IPS DF 6.9 (cell line): ENCODE data around the gene PKIB.

ENCODE experiments used
- DNase-seq: peaks from one replicate; pipeline ENCODE4 v3.0.0-alpha.2; 2013; ENCODE audit warnings: low read depth, low spot score
- H3K27ac ChIP-seq: one replicate; pipeline ENCODE4 v1.5.1; 2013; ENCODE audit warnings: low read length, control low read depth
- H3K27me3 ChIP-seq: 2 replicates; pipeline ENCODE4 v1.6.1; 2013; ENCODE audit warnings: mild to moderate bottlenecking, low read length; ENCODE audit not compliant: control insufficient read depth, insufficient read depth
- H3K36me3 ChIP-seq: 2 replicates; pipeline ENCODE4 v1.6.1; 2013; ENCODE audit warnings: low read length; ENCODE audit not compliant: control insufficient read depth, insufficient read depth
- H3K4me1 ChIP-seq: 2 replicates; pipeline ENCODE4 v1.6.1; 2013; ENCODE audit warnings: low read length; ENCODE audit not compliant: control insufficient read depth, insufficient read depth
- H3K4me3 ChIP-seq: 2 replicates; pipeline ENCODE4 v1.5.1; 2013; ENCODE audit warnings: mild to moderate bottlenecking, low read length
- H3K9me3 ChIP-seq: 2 replicates; pipeline ENCODE4 v1.6.1; 2013; ENCODE audit warnings: low read length, inconsistent platforms; ENCODE audit not compliant: control insufficient read depth, insufficient read depth
- WGBS: extraction: QIAGEN DNeasy Blood & Tissue Kit; methylation state at CpG from one replicate; pipeline ENCODE4 v1.1.7; 2013; ENCODE audit warnings: mixed read lengths, missing lambda C conversion rate; ENCODE audit not compliant: insufficient read length, insufficient coverage; 5-methylcytosine and 5-hydroxymethylcytosine counted together

The PKIB gene, protein sequence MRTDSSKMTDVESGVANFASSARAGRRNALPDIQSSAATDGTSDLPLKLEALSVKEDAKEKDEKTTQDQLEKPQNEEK

DNA sequence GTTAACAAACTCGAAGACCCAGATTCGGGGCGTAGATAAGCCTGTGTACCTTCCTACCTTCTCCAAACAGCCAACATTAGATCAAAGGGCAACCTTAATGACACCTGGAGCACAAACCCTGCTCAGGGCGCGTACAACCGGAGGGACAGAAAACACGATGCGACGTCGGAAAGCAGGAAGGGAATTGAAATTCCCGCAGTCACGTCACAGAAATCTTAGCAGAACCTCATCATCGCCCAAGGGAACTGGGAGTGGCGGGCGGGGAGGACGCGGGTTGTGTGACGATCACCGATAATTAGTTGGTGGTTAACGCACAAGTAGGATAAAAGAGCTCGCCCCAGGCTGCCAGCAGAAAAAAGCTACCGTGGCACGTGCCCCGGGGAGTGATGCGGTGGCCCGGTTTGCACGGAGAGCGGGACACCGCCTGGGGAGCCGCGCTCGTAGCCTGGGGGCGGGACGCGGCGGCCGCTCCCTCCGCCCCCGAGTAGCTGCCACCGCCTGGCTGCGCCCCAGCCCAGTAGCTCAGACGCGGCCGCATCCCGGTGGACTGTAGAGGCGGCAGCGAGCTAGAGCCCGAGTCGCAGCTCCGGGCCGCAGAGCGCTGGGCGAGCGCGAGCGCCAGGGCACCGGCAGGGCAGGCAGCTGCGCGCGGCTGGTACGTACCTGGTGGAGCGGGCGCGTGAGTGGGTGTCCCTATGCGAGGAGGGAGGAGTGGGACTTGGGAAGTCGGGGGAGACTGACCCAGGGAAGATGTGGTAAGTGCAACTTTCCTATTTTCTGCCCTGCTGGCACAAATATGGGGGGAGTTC, at the start of gene PKIB:
Gene PKIB, plus strand, starts transcription at position 525 of the 809 bp plus-strand sequence. CDS start 107,390 bp downstream, outside the sequence.
- Histone ChIP-seq H3K27me3 (peaks cover 12% of the 10 kb centered on the region; the same call in 1 of the 2 replicates), H3K36me3 (no peaks in the 10 kb centered on the region), H3K4me1 (0 out of 2 replicates have a peak, but pooled peaks cover 1% of the 10 kb centered on the region), H3K4me3 (peak within 1 kb of the TSS; percentile 33; the same call in 1 of the 2 replicates), H3K9me3 (no peaks in the 10 kb centered on the region), H3K27ac (no peak within 1 kb of the TSS)
- DNase-seq = no peak
- WGBS = no CpG with 5 or more reads among the region's 66 CpGs

DNA sequence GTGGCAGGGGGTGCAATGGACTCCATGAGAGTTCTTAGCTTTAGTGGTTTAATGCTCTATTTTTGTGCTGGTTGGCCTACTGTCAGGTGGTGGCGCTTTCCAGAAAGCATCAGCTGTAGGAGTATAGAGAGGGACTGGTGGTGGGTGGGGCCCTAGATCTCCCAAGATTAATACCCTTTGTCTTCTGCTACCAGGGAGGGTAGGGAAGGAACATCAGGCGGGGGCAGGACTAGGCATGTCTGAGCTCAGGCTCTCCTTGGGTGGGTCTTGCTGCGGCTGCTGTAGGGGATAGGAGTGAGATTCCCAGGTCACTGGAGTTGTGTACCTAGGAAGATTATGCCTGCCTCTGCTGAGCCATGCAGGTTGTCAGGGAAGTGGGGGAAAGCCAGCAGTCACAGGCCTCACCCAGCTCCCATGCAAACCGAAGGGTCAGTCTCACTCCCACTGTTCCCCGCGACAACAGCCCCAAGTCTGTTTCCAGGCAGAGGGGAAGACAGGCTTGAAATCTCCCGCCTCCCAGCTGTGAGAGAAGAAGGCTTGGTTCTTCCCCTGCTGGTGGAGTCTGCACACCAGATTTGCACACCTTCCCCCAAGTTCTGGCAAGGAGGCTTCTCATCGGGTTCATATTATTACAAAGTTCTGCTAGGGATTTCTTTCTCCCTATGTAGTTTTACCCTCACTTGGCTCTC, 46.7 kb upstream of the PKIB start:
- DNase-seq = no peak
- WGBS = no CpG with 5 or more reads among the region's 8 CpGs
- H3K27me3 ChIP-seq = no peaks in the 10 kb centered on the region
- no peaks in the 10 kb centered on the region for H3K9me3 ChIP-seq
- no peak overlapping the region for H3K4me3 ChIP-seq
- H3K27ac ChIP-seq = no peak overlapping the region
- H3K36me3 ChIP-seq = no peaks in the 10 kb centered on the region
- H3K4me1 ChIP-seq = no peaks in the 10 kb centered on the region

DNA sequence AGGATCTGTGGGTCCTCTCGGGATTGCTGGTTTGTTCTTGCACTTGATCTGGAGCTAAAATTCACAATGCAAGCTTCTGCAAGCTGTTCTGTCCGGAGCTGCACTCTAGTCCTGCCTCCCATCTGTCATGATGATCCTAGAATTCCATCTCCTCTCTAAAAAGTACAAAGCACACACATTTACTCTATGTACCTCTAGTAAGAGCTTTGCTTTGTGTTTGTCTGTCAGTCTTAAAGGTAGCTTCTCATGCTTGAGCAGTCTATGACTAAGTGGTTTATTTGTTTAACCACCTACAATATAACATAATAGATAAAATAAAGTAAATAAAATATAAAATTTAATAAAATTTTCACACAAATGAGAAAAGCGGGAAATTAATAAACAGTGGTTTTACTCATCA, 46.0 kb upstream of the PKIB start:
- Histone ChIP-seq H3K36me3 (no peaks in the 10 kb centered on the region), H3K27ac (no peak overlapping the region), H3K9me3 (no peaks in the 10 kb centered on the region), H3K4me3 (no peak overlapping the region), H3K4me1 (no peaks in the 10 kb centered on the region), H3K27me3 (no peaks in the 10 kb centered on the region)
- WGBS = no CpG with 5 or more reads among the region's 3 CpGs
- no peak for DNase-seq

DNA sequence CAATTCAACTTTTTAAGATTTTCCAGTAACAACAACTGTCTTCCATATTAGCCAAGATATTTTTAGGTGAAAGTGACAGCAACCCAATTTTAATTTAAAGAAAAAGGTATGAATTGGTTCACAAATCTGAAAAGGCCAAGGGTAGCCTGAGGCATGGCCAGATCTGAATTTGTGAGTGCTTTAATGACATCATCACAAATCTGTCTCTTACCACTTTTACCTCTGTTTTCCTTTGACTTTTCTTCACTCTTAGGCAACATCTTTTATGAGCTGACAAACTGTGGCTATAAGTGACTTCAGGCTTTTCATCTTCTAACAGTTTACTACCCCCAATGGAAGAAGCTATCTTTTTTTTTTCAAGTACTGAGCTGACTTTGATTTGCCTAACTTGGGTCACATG, 44.5 kb upstream of the PKIB start:
- Histone ChIP-seq H3K4me1 (no peaks in the 10 kb centered on the region), H3K27ac (no peak overlapping the region), H3K36me3 (no peaks in the 10 kb centered on the region), H3K27me3 (no peaks in the 10 kb centered on the region), H3K9me3 (no peaks in the 10 kb centered on the region), H3K4me3 (no peak overlapping the region)
- DNase-seq = no peak

DNA sequence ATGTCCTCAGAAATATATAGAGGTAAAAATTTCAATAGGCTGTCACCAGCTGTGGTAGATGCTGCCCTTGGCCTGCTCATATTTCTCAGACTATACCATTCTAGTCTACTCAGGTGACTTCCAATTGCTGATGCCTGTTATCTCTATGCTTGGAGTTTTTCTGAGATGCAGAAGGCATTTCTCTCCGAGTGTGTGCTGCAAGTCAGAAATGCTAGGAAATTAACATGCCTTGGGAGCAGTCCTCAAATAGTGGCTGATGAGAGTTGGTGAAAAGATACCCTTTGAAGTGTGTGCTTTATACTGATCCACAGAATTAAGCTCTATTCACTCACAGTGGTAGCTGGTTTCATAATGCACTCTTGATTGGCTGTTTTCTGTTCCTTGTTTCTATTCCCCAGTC, 43.2 kb upstream of the PKIB start:
- H3K36me3 ChIP-seq = no peaks in the 10 kb centered on the region
- no CpG with 5 or more reads among the region's 1 CpG for WGBS
- DNase-seq = no peak
- no peaks in the 10 kb centered on the region for H3K9me3 ChIP-seq
- no peak overlapping the region for H3K4me3 ChIP-seq
- H3K27ac ChIP-seq = no peak overlapping the region
- no peaks in the 10 kb centered on the region for H3K4me1 ChIP-seq
- no peaks in the 10 kb centered on the region for H3K27me3 ChIP-seq

DNA sequence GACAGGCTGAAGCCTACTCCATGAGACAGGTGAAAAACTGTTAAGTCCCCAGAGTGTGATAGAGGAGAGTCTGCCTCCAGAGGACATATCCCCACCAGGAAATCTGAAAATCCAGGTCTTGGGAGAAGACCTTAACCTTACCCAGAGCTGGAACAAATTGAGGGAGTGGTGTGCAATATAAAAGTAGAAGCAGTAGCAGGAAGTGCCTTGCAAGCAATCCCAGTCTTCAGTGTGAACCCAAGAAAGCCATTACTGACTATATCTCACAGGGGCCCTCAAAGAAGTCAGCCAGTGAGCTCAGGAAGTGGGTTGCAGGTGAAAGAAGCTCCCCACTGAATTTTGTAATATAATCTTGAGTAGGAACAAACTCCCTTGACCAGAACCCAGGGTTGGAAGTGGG, 41.9 kb upstream of the PKIB start:
- Histone ChIP-seq H3K27ac (no peak overlapping the region), H3K27me3 (no peaks in the 10 kb centered on the region), H3K4me1 (no peaks in the 10 kb centered on the region), H3K36me3 (no peaks in the 10 kb centered on the region), H3K4me3 (no peak overlapping the region), H3K9me3 (no peaks in the 10 kb centered on the region)
- no peak for DNase-seq

DNA sequence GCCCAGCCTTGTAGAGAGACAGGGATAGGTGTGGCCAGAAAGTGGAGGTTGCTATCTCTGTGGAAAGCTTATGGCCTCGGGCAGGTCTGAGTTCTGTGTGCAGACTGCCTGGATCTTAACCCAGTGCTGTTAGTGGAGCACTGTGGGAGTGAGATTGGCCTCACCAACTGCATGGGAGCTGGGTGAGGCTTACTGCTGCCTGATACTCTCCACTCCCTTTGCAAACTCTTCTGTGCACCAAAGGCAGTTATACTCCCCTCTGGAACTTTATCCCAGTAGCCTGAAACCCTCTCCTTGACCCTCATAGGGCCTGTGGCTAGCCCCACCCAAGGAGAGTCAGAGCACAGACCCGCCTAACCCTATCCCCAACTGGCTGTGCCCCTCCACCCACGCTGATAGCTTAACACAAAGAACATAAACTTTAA, 41.4 kb upstream of the PKIB start:
- DNase-seq = no peak
- no peak overlapping the region for H3K27ac ChIP-seq
- H3K4me3 ChIP-seq = no peak overlapping the region
- H3K4me1 ChIP-seq = no peaks in the 10 kb centered on the region
- no peaks in the 10 kb centered on the region for H3K36me3 ChIP-seq
- H3K27me3 ChIP-seq = no peaks in the 10 kb centered on the region
- no CpG with 5 or more reads among the region's 3 CpGs for WGBS
- no peaks in the 10 kb centered on the region for H3K9me3 ChIP-seq

DNA sequence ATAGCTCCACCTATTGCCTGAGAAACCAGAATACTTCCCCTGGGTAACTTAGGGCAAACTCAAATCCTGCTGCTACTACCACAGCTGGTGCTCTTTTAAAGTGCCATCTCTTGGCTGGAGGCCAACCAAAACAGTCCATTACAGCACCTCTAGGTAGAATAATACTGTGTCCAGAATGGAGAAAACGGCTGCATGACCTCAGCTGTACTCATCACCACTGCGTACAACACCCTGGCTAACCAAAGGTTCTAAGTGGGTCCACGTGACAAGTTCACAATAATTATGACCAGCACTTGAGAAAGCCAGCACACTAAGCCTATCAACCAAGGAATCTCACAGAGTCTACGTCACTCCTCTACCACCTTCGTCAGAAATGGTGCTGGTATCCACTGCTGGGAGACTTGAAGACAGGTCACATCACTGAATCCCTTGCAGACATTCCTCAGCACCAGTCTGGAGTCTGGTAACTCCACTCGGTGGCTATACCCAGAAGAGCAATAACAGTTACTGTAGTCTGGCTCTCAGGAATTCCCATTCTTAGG, 40.9 kb upstream of the PKIB start:
- Histone ChIP-seq H3K9me3 (no peaks in the 10 kb centered on the region), H3K4me1 (no peaks in the 10 kb centered on the region), H3K27me3 (no peaks in the 10 kb centered on the region), H3K36me3 (no peaks in the 10 kb centered on the region), H3K4me3 (no peak overlapping the region), H3K27ac (no peak overlapping the region)
- no peak for DNase-seq
- no CpG with 5 or more reads among the region's 6 CpGs for WGBS

DNA sequence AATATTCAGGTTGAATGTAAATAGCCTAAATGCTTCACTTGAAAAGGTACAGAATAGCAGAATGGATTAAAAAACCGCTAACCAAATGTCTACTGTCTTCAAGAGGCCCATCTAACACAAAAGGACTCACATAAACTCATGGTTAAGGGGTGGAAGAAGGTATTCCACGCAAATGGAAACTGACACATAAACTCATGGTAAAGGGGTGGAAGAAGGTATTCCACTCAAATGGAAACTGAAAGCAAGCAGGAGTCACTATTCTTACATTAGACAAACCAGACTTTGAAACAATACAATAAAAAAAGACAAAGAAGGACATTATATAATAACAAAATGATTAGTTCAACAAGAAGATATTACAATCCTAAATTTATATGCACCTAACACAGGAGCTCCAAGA, 38.3 kb upstream of the PKIB start:
- Histone ChIP-seq H3K4me3 (no peak overlapping the region), H3K27ac (no peak overlapping the region), H3K9me3 (no peaks in the 10 kb centered on the region), H3K36me3 (no peaks in the 10 kb centered on the region), H3K27me3 (no peaks in the 10 kb centered on the region), H3K4me1 (no peaks in the 10 kb centered on the region)
- no peak for DNase-seq
- WGBS = no CpG with 5 or more reads among the region's 2 CpGs

DNA sequence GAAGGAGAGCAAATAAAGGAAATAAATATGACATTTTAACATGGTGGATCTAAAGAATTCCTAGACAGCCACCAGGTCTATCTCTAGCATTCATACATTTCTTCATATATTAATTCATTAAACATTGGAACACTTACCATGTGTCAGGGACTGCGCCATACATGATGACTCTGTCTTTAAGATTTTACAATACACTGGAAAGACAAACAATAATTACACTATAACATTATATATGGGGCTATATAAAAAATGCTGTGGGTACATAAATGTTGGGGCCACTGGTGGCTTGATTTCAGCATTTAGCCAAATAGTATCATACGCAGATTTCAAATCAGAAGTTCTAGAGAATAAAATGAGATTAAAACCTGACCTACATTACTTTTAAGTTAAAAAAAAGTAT, 33.3 kb upstream of the PKIB start:
- Histone ChIP-seq H3K4me3 (no peak overlapping the region), H3K27me3 (no peaks in the 10 kb centered on the region), H3K36me3 (no peaks in the 10 kb centered on the region), H3K4me1 (no peaks in the 10 kb centered on the region), H3K9me3 (no peaks in the 10 kb centered on the region), H3K27ac (no peak overlapping the region)
- WGBS = no CpG with 5 or more reads among the region's 2 CpGs
- no peak for DNase-seq
